H1 (cell line): ENCODE results near the gene MLLT6. TPM values are rescaled to one million over a fixed set of nuclear protein-coding genes. Genes with fewer than 3 reads are reported as not detected.

ENCODE experiments used
- ASH2L ChIP-seq: fragments of 200-600, 300-600 bp; sonication (generic); IDR thresholded peaks from one replicate; pipeline ENCODE4 v1.7.1; 2017; ENCODE audit warnings: low read length
- KDM5A ChIP-seq: fragments of 200-600 bp; IDR thresholded peaks from 2 replicates; pipeline ENCODE4 v1.7.1; 2012; ENCODE audit warnings: mild to moderate bottlenecking, low read length, inconsistent platforms, mixed read lengths
- SAP30 ChIP-seq: fragments of 300-600 bp; sonication (generic); IDR thresholded peaks from 2 replicates; pipeline ENCODE4 v1.7.1; 2012; ENCODE audit warnings: low read length, moderate library complexity, mild to moderate bottlenecking, inconsistent platforms; ENCODE audit not compliant: insufficient read depth, insufficient replicate concordance
- SUZ12 ChIP-seq: fragments of 200-600 bp; sonication (generic); IDR thresholded peaks from 2 replicates; pipeline ENCODE4 v1.6.1; 2012; ENCODE audit warnings: mild to moderate bottlenecking, inconsistent platforms, low read length, moderate library complexity, mixed read lengths
- polyA plus RNA-seq, 7 experiments: library from polyadenylated mRNA; depleted of rRNA in 3 of 7; stranded (reverse) in 5 of 7; unstranded in 2 of 7; fragments of >200 nt in 5 of 7; fragments of 200-250 nt in 2 of 7; gene quantifications; 1 replicate in 5 of 7; 2 replicates in 1 of 7; 4 replicates in 1 of 7; pipeline versions ENCODE4 v1.2.1 to v1.2.3, GENCODE V29; 2011 to 2013; ENCODE audit warnings: missing spikeins in 2 of 7, mixed read lengths in 2 of 7
- total RNA-seq: library from RNA; stranded (reverse); fragmentation: NEBNext Ultra II Directional; extraction: Animal tissue kit (Norgen Biotek cat#: 25700); gene quantifications from 2 replicates; pipeline ENCODE4 v1.2.1, GENCODE V29; 2021
- TF ChIP-seq, protein P1 (sequence below): IDR thresholded peaks from 2 replicates; pipeline ENCODE4 v1.6.1; 2012; ENCODE audit warnings: inconsistent platforms
- TF ChIP-seq, protein P2 (sequence below): fragments of 300-600 bp; sonication (generic); IDR thresholded peaks from 2 replicates; pipeline ENCODE4 v1.7.1; 2012; ENCODE audit warnings: low read length, moderate library complexity, mild to moderate bottlenecking, inconsistent platforms; ENCODE audit not compliant: insufficient replicate concordance

Gene MLLT6
- total and polyA plus RNA-seq, 2 of the 8 experiments (the other 6 are each of a cell fraction or from before 2014, with no cell fraction given): 6.5 to 8.0 TPM

DNA sequence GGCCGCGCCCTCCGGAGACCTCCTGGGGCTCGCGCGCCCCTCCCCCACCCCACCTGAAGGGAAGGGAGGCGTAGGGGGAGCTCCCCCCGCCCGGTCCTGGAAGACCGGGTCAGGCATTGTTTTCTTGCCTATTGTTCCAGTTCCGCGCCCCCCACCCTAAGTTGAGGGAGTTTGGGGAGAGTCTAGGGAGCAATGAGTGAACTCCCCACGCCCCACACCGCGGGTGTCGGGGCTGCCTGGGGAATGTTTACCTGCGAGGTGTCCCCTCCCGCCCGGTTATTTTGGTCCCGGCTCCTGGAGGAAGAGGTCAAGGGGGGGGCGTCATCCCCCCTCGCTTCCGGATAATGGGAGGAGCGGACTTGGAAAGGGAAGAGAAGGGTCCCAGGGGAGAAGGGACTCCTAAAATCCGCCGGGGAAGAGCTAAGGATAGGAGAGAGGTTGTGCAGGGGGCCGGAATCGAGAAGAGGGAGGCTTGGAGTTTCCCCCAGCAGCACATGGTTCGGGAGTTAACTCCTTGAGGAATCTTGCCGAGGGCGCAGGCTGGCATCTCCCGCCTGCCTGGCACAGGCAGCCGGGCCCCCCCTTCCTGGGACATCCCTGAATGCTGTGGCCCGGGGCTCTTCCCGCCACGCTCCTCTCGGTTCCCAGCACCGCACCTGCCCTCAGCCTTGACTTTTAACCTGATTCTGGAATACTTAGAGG, 881 bp downstream of the MLLT6 start (continued):
- TF ChIP-seq, protein P1, sequence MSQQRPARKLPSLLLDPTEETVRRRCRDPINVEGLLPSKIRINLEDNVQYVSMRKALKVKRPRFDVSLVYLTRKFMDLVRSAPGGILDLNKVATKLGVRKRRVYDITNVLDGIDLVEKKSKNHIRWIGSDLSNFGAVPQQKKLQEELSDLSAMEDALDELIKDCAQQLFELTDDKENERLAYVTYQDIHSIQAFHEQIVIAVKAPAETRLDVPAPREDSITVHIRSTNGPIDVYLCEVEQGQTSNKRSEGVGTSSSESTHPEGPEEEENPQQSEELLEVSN: peak; percentile 77
- no peak for TF ChIP-seq KDM5A
- peak; percentile 39 for TF ChIP-seq SAP30
- TF ChIP-seq ASH2L: peak; percentile 50
- TF ChIP-seq, protein P2, sequence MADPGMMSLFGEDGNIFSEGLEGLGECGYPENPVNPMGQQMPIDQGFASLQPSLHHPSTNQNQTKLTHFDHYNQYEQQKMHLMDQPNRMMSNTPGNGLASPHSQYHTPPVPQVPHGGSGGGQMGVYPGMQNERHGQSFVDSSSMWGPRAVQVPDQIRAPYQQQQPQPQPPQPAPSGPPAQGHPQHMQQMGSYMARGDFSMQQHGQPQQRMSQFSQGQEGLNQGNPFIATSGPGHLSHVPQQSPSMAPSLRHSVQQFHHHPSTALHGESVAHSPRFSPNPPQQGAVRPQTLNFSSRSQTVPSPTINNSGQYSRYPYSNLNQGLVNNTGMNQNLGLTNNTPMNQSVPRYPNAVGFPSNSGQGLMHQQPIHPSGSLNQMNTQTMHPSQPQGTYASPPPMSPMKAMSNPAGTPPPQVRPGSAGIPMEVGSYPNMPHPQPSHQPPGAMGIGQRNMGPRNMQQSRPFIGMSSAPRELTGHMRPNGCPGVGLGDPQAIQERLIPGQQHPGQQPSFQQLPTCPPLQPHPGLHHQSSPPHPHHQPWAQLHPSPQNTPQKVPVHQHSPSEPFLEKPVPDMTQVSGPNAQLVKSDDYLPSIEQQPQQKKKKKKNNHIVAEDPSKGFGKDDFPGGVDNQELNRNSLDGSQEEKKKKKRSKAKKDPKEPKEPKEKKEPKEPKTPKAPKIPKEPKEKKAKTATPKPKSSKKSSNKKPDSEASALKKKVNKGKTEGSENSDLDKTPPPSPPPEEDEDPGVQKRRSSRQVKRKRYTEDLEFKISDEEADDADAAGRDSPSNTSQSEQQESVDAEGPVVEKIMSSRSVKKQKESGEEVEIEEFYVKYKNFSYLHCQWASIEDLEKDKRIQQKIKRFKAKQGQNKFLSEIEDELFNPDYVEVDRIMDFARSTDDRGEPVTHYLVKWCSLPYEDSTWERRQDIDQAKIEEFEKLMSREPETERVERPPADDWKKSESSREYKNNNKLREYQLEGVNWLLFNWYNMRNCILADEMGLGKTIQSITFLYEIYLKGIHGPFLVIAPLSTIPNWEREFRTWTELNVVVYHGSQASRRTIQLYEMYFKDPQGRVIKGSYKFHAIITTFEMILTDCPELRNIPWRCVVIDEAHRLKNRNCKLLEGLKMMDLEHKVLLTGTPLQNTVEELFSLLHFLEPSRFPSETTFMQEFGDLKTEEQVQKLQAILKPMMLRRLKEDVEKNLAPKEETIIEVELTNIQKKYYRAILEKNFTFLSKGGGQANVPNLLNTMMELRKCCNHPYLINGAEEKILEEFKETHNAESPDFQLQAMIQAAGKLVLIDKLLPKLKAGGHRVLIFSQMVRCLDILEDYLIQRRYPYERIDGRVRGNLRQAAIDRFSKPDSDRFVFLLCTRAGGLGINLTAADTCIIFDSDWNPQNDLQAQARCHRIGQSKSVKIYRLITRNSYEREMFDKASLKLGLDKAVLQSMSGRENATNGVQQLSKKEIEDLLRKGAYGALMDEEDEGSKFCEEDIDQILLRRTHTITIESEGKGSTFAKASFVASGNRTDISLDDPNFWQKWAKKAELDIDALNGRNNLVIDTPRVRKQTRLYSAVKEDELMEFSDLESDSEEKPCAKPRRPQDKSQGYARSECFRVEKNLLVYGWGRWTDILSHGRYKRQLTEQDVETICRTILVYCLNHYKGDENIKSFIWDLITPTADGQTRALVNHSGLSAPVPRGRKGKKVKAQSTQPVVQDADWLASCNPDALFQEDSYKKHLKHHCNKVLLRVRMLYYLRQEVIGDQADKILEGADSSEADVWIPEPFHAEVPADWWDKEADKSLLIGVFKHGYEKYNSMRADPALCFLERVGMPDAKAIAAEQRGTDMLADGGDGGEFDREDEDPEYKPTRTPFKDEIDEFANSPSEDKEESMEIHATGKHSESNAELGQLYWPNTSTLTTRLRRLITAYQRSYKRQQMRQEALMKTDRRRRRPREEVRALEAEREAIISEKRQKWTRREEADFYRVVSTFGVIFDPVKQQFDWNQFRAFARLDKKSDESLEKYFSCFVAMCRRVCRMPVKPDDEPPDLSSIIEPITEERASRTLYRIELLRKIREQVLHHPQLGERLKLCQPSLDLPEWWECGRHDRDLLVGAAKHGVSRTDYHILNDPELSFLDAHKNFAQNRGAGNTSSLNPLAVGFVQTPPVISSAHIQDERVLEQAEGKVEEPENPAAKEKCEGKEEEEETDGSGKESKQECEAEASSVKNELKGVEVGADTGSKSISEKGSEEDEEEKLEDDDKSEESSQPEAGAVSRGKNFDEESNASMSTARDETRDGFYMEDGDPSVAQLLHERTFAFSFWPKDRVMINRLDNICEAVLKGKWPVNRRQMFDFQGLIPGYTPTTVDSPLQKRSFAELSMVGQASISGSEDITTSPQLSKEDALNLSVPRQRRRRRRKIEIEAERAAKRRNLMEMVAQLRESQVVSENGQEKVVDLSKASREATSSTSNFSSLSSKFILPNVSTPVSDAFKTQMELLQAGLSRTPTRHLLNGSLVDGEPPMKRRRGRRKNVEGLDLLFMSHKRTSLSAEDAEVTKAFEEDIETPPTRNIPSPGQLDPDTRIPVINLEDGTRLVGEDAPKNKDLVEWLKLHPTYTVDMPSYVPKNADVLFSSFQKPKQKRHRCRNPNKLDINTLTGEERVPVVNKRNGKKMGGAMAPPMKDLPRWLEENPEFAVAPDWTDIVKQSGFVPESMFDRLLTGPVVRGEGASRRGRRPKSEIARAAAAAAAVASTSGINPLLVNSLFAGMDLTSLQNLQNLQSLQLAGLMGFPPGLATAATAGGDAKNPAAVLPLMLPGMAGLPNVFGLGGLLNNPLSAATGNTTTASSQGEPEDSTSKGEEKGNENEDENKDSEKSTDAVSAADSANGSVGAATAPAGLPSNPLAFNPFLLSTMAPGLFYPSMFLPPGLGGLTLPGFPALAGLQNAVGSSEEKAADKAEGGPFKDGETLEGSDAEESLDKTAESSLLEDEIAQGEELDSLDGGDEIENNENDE: no peak
- peak; percentile 23; the same call in 1 of the 2 replicates for TF ChIP-seq SUZ12
- TF ChIP-seq, all 59 proteins: peak for 7
